ENCODE measurements around the gene RHOB.

Gene RHOB

GRCh38 chr2:20496076-20496872 is 49.4 kb downstream of the RHOB start:
- no peak for DNase-seq

GRCh38 chr2:20496942-20497341 is 50.1 kb downstream of the RHOB start:
- DNase-seq, result no peak
